ENCODE measurements around the gene SLC2A11. TPM values are rescaled to one million over a fixed set of nuclear protein-coding genes. Genes with fewer than 3 reads are reported as not detected.
A peak's percentile ranks its signal among the peaks of the same experiment; 100 is the strongest.

Gene SLC2A11
- total and polyA plus RNA-seq, 11 donors: 8.7 to 31.2 (median 18.7) TPM

- ATAC-seq (no peak), DNase-seq (peak in 1 of 5 donors; percentile 22)
- 42 to 63% (median 45%) methylated on average over 27 to 41 of the region's 41 CpGs for WGBS, 4 donors
- Histone ChIP-seq H3K9me3 (no peaks in the 10 kb centered on the region), H3K36me3 (peaks cover 0 to 33% (median 14%) of the 10 kb centered on the region in 9 donors), H3K4me1 (peaks cover 6 to 66% (median 34%) of the 10 kb centered on the region in 12 donors), H3K4me3 (peak overlapping the region in 11 of 12 donors; percentile 6 to 64 (median 51)), H3K27ac (peak overlapping the region in 7 of 12 donors; percentile 2 to 97 (median 50)), H3K27me3 (no peaks in the 10 kb centered on the region)
- intact Hi-C loops (cut with DNase I): loop anchor here in 1 of 10 donors (5.0 kb wide), 1 partner anchor 51 kb away; the partner anchor contains the start of gene SMARCB1
- TF ChIP-seq CTCF (IDR thresholded peaks at IDR 0.05) (no peak), POLR2A (IDR thresholded peaks at IDR 0.05) (no peak)
Measured at GRCh38 chr22:23837911-23838680, 19.6 kb upstream of the SLC2A11 start.

- H3K9me3 ChIP-seq: no peaks in the 10 kb centered on the region
- peak within 1 kb of the TSS; percentile 6 to 64 (median 50) for H3K4me3 ChIP-seq
- H3K4me1 ChIP-seq: peaks cover 6 to 58% (median 31%) of the 10 kb centered on the region in 12 donors
- H3K27me3 ChIP-seq: no peaks in the 10 kb centered on the region
- H3K36me3 ChIP-seq: peaks cover 0 to 26% (median 6%) of the 10 kb centered on the region in 9 donors
- TF ChIP-seq POLR2A (IDR thresholded peaks at IDR 0.05): no peak
- TF ChIP-seq CTCF (IDR thresholded peaks at IDR 0.05): no peak
- 3 to 12% (median 4%) methylated on average over 47 to 70 of the region's 70 CpGs for WGBS, 4 donors
- H3K27ac ChIP-seq: peak within 1 kb of the TSS in 9 of 12 donors; percentile 2 to 97 (median 39)
- ATAC-seq (peak; percentile 48 to 82 (median 76)), DNase-seq (peak; percentile 96 to 99 (median 98))
- intact Hi-C loops (cut with DNase I): loop anchor here in 1 of 10 donors (5.0 kb wide), 1 partner anchor 52 kb away; the partner anchor contains the start of gene SMARCB1
Measured at GRCh38 chr22:23838681-23839468, 18.8 kb upstream of the SLC2A11 start, which contains the start of gene DERL3. TSS of gene DERL3 (minus strand) at chr22:23839006. CDS start at chr22:23838987, 19 bp downstream.

GRCh38 chr22:23840026-23840425 lies 17.6 kb upstream of the SLC2A11 start:
- WGBS, 4 donors: 71 to 77% (median 73%) methylated on average over 7 of the region's 7 CpGs
- peaks cover 6 to 57% (median 35%) of the 10 kb centered on the region in 12 donors for H3K4me1 ChIP-seq
- H3K36me3 ChIP-seq: peaks cover 0 to 14% (median 0%) of the 10 kb centered on the region in 9 donors
- intact Hi-C loops (cut with DNase I): loop anchor here in 3 of 10 donors (10.0 kb wide), 2 partner anchors 215 to 295 kb away; no protein-coding TSS in a partner anchor
- no peak overlapping the region for H3K27ac ChIP-seq
- no peak for TF ChIP-seq CTCF (IDR thresholded peaks at IDR 0.05)
- no peak for TF ChIP-seq POLR2A (IDR thresholded peaks at IDR 0.05)
- no peaks in the 10 kb centered on the region for H3K9me3 ChIP-seq
- no peak overlapping the region for H3K4me3 ChIP-seq
- no peak for DNase-seq
- ATAC-seq: no peak
- H3K27me3 ChIP-seq: no peaks in the 10 kb centered on the region
